Kasumi-1 (cell line): ENCODE results near the gene DCAF8.

Experiments used
- DNase-seq, 2 experiments: peaks; one replicate each; lab custom pipeline; 2025; lab: John Stamatoyannopoulos, UW

DCAF8 gene

GRCh38 chr1:160171354-160171753 lies 91.0 kb downstream of the DCAF8 start:
- DNase-seq: no peak

- DNase-seq: peak; percentile 7 to 21
These were observed 92.6 kb downstream of the DCAF8 start for GRCh38 chr1:160169553-160170399.

- no peak for DNase-seq
These were observed 93.6 kb downstream of the DCAF8 start for GRCh38 chr1:160168609-160169369.

- DNase-seq: no peak
These were observed 94.3 kb downstream of the DCAF8 start for GRCh38 chr1:160168016-160168415.

GRCh38 chr1:160167580-160167979 lies 94.8 kb downstream of the DCAF8 start:
- peak in 1 of 2 experiments; percentile 22 for DNase-seq

GRCh38 chr1:160167056-160167455 lies 95.3 kb downstream of the DCAF8 start:
- DNase-seq: no peak

GRCh38 chr1:160166166-160166868 lies 96.0 kb downstream of the DCAF8 start:
- no peak for DNase-seq
